Astrocyte (in vitro differentiated cells and primary cell): Measurements from ENCODE around the gene LGALS8. TPM values are rescaled to one million over a fixed set of nuclear protein-coding genes. Genes with fewer than 3 reads are reported as not detected.

Experiments used
- DNase-seq: peaks from one replicate; pipeline ENCODE4 v3.0.0-alpha.2; 2010; ENCODE audit warnings: low read depth
- FAIRE-seq: peaks from 2 replicates; lab custom pipeline; 2011; peaks lifted over from hg19 to GRCh38; lab: Jason Lieb, UNC
- H2AFZ ChIP-seq: 2 replicates; pipeline ENCODE4 v1.6.0; 2012; ENCODE audit warnings: low read depth, low read length, inconsistent platforms
- H3K27ac ChIP-seq: 2 replicates; pipeline ENCODE4 v1.5.1; 2011; ENCODE audit warnings: low read depth, low read length, inconsistent platforms
- H3K27me3 ChIP-seq: 2 replicates; pipeline ENCODE4 v1.6.0; 2011; ENCODE audit warnings: low read length, inconsistent platforms; ENCODE audit not compliant: insufficient read depth
- H3K36me3 ChIP-seq: 2 replicates; pipeline ENCODE4 v1.5.1; 2011; ENCODE audit warnings: low read length, inconsistent platforms; ENCODE audit not compliant: insufficient read depth
- H3K4me1 ChIP-seq: 2 replicates; pipeline ENCODE4 v1.5.1; 2011; ENCODE audit warnings: low read length, inconsistent platforms; ENCODE audit not compliant: insufficient read depth
- H3K4me2 ChIP-seq: 2 replicates; pipeline ENCODE4 v1.6.0; 2012; ENCODE audit warnings: low read length, inconsistent platforms
- H3K4me3 ChIP-seq: 2 replicates; pipeline ENCODE4 v1.5.1; 2011; ENCODE audit warnings: low read depth, mild to moderate bottlenecking, low read length, inconsistent platforms; ENCODE audit not compliant: insufficient read depth
- H3K79me2 ChIP-seq: 2 replicates; pipeline ENCODE4 v1.6.0; 2012; ENCODE audit warnings: mild to moderate bottlenecking, low read length, inconsistent platforms; ENCODE audit not compliant: insufficient read depth
- H3K9ac ChIP-seq: 2 replicates; pipeline ENCODE4 v1.6.0; 2012; ENCODE audit warnings: mild to moderate bottlenecking, low read length, inconsistent platforms
- H3K9me3 ChIP-seq: 2 replicates; pipeline ENCODE4 v1.5.1; 2012; ENCODE audit warnings: low read depth, mild to moderate bottlenecking, low read length, inconsistent platforms; ENCODE audit not compliant: insufficient read depth
- H4K20me1 ChIP-seq: 2 replicates; pipeline ENCODE4 v1.6.0; 2012; ENCODE audit warnings: low read length, inconsistent platforms; ENCODE audit not compliant: insufficient read depth
- H3K27ac Mint-ChIP-seq: one replicate; pipeline ENCODE4 v1.8.0; 2021; ENCODE audit warnings: mild to moderate bottlenecking, mixed read lengths; ENCODE audit not compliant: unreplicated experiment
- H3K27me3 Mint-ChIP-seq: one replicate; pipeline ENCODE4 v1.8.0; 2021; ENCODE audit warnings: low read depth, mixed read lengths; ENCODE audit not compliant: unreplicated experiment
- H3K36me3 Mint-ChIP-seq: one replicate; pipeline ENCODE4 v1.8.0; 2021; ENCODE audit warnings: low read depth, mixed read lengths; ENCODE audit not compliant: unreplicated experiment
- H3K4me1 Mint-ChIP-seq: one replicate; pipeline ENCODE4 v1.8.0; 2021; ENCODE audit warnings: low read depth, mixed read lengths; ENCODE audit not compliant: unreplicated experiment
- H3K4me3 Mint-ChIP-seq: one replicate; pipeline ENCODE4 v1.8.0; 2021; ENCODE audit warnings: mild to moderate bottlenecking, moderate library complexity, mixed read lengths; ENCODE audit not compliant: unreplicated experiment
- H3K9me3 Mint-ChIP-seq: one replicate; pipeline ENCODE4 v1.8.0; 2021; ENCODE audit warnings: mild to moderate bottlenecking, mixed read lengths; ENCODE audit not compliant: unreplicated experiment
- CTCF ChIP-seq: IDR thresholded peaks from 2 replicates; pipeline ENCODE4 v1.5.1; 2011; ENCODE audit warnings: low read depth, mild to moderate bottlenecking, inconsistent platforms, low read length, moderate library complexity; ENCODE audit not compliant: insufficient read depth
- EZH2 ChIP-seq: IDR thresholded peaks from 2 replicates; pipeline ENCODE4 v1.6.1; 2012; ENCODE audit warnings: mild to moderate bottlenecking, low read length, inconsistent platforms; ENCODE audit not compliant: insufficient read depth
- total RNA-seq: library from RNA; stranded (reverse); gene quantifications from 2 replicates; pipeline ENCODE4 v1.2.1, GENCODE V29; 2021

The LGALS8 gene
- total RNA-seq, 1 donor from 2014 or later: 27.9 TPM

- Histone ChIP-seq H3K27ac (no peak overlapping the region), H4K20me1 (no peaks in the 10 kb centered on the region), H3K36me3 (peaks cover 80% of the 10 kb centered on the region), H3K9me3 (no peaks in the 10 kb centered on the region), H2AFZ (no peak overlapping the region), H3K4me2 (no peak overlapping the region), H3K4me1 (no peaks in the 10 kb centered on the region), H3K4me3 (no peak overlapping the region), H3K79me2 (no peaks in the 10 kb centered on the region), H3K27me3 (no peaks in the 10 kb centered on the region), H3K9ac (no peak overlapping the region)
- no peak overlapping the region for H3K4me3 Mint-ChIP-seq
- H3K4me1 Mint-ChIP-seq: no peaks in the 10 kb centered on the region
- no peak overlapping the region for H3K27ac Mint-ChIP-seq
- FAIRE-seq (no peak), DNase-seq (no peak)
- TF ChIP-seq EZH2: no peak
- TF ChIP-seq CTCF: no peak
- H3K27me3 Mint-ChIP-seq: no peaks in the 10 kb centered on the region
- no peaks in the 10 kb centered on the region for H3K9me3 Mint-ChIP-seq
- H3K36me3 Mint-ChIP-seq: peaks cover 8% of the 10 kb centered on the region
Measured at GRCh38 chr1:236560213-236560771, 36.5 kb downstream of the LGALS8 start.

- Histone ChIP-seq H3K9ac (no peak overlapping the region), H4K20me1 (no peaks in the 10 kb centered on the region), H3K36me3 (peaks cover 79% of the 10 kb centered on the region), H3K4me3 (no peak overlapping the region), H3K27me3 (no peaks in the 10 kb centered on the region), H3K4me2 (no peak overlapping the region), H3K4me1 (no peaks in the 10 kb centered on the region), H2AFZ (no peak overlapping the region), H3K9me3 (no peaks in the 10 kb centered on the region), H3K79me2 (no peaks in the 10 kb centered on the region), H3K27ac (no peak overlapping the region)
- Mint-ChIP-seq H3K4me1 (no peaks in the 10 kb centered on the region), H3K36me3 (peaks cover 11% of the 10 kb centered on the region), H3K9me3 (no peaks in the 10 kb centered on the region), H3K27ac (no peak overlapping the region), H3K27me3 (no peaks in the 10 kb centered on the region), H3K4me3 (no peak overlapping the region)
- TF ChIP-seq CTCF (no peak), EZH2 (no peak)
- DNase-seq: no peak
- FAIRE-seq: no peak
Measured at GRCh38 chr1:236561976-236562375, 38.2 kb downstream of the LGALS8 start.

GRCh38 chr1:236565530-236565929 lies 41.7 kb downstream of the LGALS8 start:
- Histone ChIP-seq H3K9ac (no peak overlapping the region), H3K4me2 (no peak overlapping the region), H3K4me1 (no peaks in the 10 kb centered on the region), H4K20me1 (no peaks in the 10 kb centered on the region), H3K27me3 (no peaks in the 10 kb centered on the region), H3K36me3 (peaks cover 75% of the 10 kb centered on the region), H3K27ac (no peak overlapping the region), H3K9me3 (no peaks in the 10 kb centered on the region), H3K4me3 (no peak overlapping the region), H2AFZ (no peak overlapping the region), H3K79me2 (no peaks in the 10 kb centered on the region)
- FAIRE-seq (no peak), DNase-seq (no peak)
- H3K27ac Mint-ChIP-seq: peak overlapping the region; percentile 41
- TF ChIP-seq EZH2: no peak
- no peak for TF ChIP-seq CTCF
- H3K4me1 Mint-ChIP-seq: no peaks in the 10 kb centered on the region
- H3K36me3 Mint-ChIP-seq: peaks cover 15% of the 10 kb centered on the region
- H3K4me3 Mint-ChIP-seq: no peak overlapping the region
- H3K27me3 Mint-ChIP-seq: no peaks in the 10 kb centered on the region
- H3K9me3 Mint-ChIP-seq: no peaks in the 10 kb centered on the region
